Trophoblast cell (in vitro differentiated cells and primary cell): ENCODE results near the gene SULT1A1.
"Not testable (repeated sequence)": the region's sequence is repeated elsewhere in the genome, so short reads cannot be mapped to it uniquely, and the experiment has no call there.

ENCODE experiments used
- DNase-seq, 2 donors: peaks; one replicate each; pipeline ENCODE4 v3.0.0-alpha.2; 2016
- H2AFZ ChIP-seq: 2 replicates; pipeline ENCODE4 v1.6.1; 2013; ENCODE audit warnings: low read length, moderate library complexity, mild to moderate bottlenecking; ENCODE audit not compliant: insufficient read depth, poor library complexity
- H2AK5ac ChIP-seq: 2 replicates; pipeline ENCODE4 v1.6.1; 2013; ENCODE audit warnings: mild to moderate bottlenecking, low read length
- H2BK120ac ChIP-seq: 2 replicates; pipeline ENCODE4 v1.6.1; 2013; ENCODE audit warnings: low read length, mild to moderate bottlenecking, moderate library complexity; ENCODE audit not compliant: insufficient read depth, poor library complexity
- H2BK12ac ChIP-seq: 2 replicates; pipeline ENCODE4 v1.6.1; 2013; ENCODE audit warnings: mild to moderate bottlenecking, low read length, moderate library complexity
- H2BK5ac ChIP-seq: 2 replicates; pipeline ENCODE4 v1.6.1; 2013; ENCODE audit warnings: low read length, low read depth, moderate library complexity, mild to moderate bottlenecking; ENCODE audit not compliant: poor library complexity
- H3K14ac ChIP-seq: 2 replicates; pipeline ENCODE4 v1.6.1; 2013; ENCODE audit warnings: mild to moderate bottlenecking, low read length
- H3K18ac ChIP-seq: 2 replicates; pipeline ENCODE4 v1.6.1; 2013; ENCODE audit warnings: mild to moderate bottlenecking, low read length
- H3K23ac ChIP-seq: 2 replicates; pipeline ENCODE4 v1.6.1; 2013; ENCODE audit warnings: low read length
- H3K27ac ChIP-seq: 2 replicates; pipeline ENCODE4 v1.5.1; 2013; ENCODE audit warnings: low read depth, mild to moderate bottlenecking, inconsistent platforms, low read length, moderate library complexity
- H3K27me3 ChIP-seq: 2 replicates; pipeline ENCODE4 v1.6.1; 2013; ENCODE audit warnings: inconsistent platforms, mild to moderate bottlenecking, low read length, moderate library complexity; ENCODE audit not compliant: insufficient read depth
- H3K36me3 ChIP-seq, 2 experiments: 1 replicate in 1 of 2; 2 replicates in 1 of 2; pipeline ENCODE4 v1.6.1; 2013; ENCODE audit warnings: low read length in 2 of 2, mild to moderate bottlenecking in 2 of 2, moderate library complexity in 1 of 2; ENCODE audit not compliant: insufficient read depth in 2 of 2, control insufficient read depth in 1 of 2
- H3K4ac ChIP-seq: 2 replicates; pipeline ENCODE4 v1.6.1; 2013; ENCODE audit warnings: low read depth, mild to moderate bottlenecking, low read length, moderate library complexity
- H3K4me1 ChIP-seq, 2 experiments: 1 replicate in 1 of 2; 2 replicates in 1 of 2; pipeline ENCODE4 v1.6.1; 2013; ENCODE audit warnings: low read length in 2 of 2, mild to moderate bottlenecking in 2 of 2, moderate library complexity in 1 of 2; ENCODE audit not compliant: insufficient read depth in 2 of 2, control insufficient read depth in 1 of 2
- H3K4me2 ChIP-seq: 2 replicates; pipeline ENCODE4 v1.6.1; 2013; ENCODE audit warnings: inconsistent platforms, mild to moderate bottlenecking, low read length, moderate library complexity
- H3K4me3 ChIP-seq: 2 replicates; pipeline ENCODE4 v1.5.1; 2013; ENCODE audit warnings: mild to moderate bottlenecking, low read depth, low read length, inconsistent platforms
- H3K79me1 ChIP-seq: one replicate; pipeline ENCODE4 v1.6.1; 2013; ENCODE audit warnings: low read length
- H3K79me2 ChIP-seq: 2 replicates; pipeline ENCODE4 v1.6.1; 2013; ENCODE audit warnings: low read length, mild to moderate bottlenecking; ENCODE audit not compliant: control insufficient read depth, insufficient read depth, poor library complexity
- H3K9ac ChIP-seq: 2 replicates; pipeline ENCODE4 v1.6.1; 2013; ENCODE audit warnings: mild to moderate bottlenecking, low read length
- H3K9me3 ChIP-seq: 2 replicates; pipeline ENCODE4 v1.6.1; 2013; ENCODE audit warnings: low read depth, mild to moderate bottlenecking, control low read depth, inconsistent platforms, low read length; ENCODE audit not compliant: insufficient read depth
- H4K12ac ChIP-seq: 2 replicates; pipeline ENCODE4 v1.6.1; 2013; ENCODE audit warnings: low read depth, mild to moderate bottlenecking, low read length, moderate library complexity
- H4K8ac ChIP-seq: 2 replicates; pipeline ENCODE4 v1.6.1; 2013; ENCODE audit warnings: low read depth, mild to moderate bottlenecking, low read length, moderate library complexity
- H4K91ac ChIP-seq: one replicate; pipeline ENCODE4 v1.6.1; 2013; ENCODE audit warnings: low read depth, mild to moderate bottlenecking, low read length, moderate library complexity
- WGBS: extraction: QIAGEN DNeasy Blood & Tissue Kit; methylation state at CpG from one replicate; pipeline ENCODE4 v1.1.7; 2013; ENCODE audit warnings: missing lambda C conversion rate; ENCODE audit not compliant: insufficient read length, insufficient coverage; ENCODE audit errors: extremely low coverage; 5-methylcytosine and 5-hydroxymethylcytosine counted together

The SULT1A1 gene

GRCh38 chr16:28612359-28613280, 2.8 kb upstream of the SULT1A1 start:
- H3K9ac ChIP-seq, H3K27me3 ChIP-seq, H3K27ac ChIP-seq, H2BK12ac ChIP-seq, H2BK120ac ChIP-seq, H3K9me3 ChIP-seq, H3K4me1 ChIP-seq, H3K18ac ChIP-seq, H2BK5ac ChIP-seq, H3K4ac ChIP-seq, H4K91ac ChIP-seq, H2AK5ac ChIP-seq, H4K12ac ChIP-seq, H3K23ac ChIP-seq, H3K4me2 ChIP-seq, H3K4me3 ChIP-seq, DNase-seq, H4K8ac ChIP-seq, H3K79me2 ChIP-seq, H2AFZ ChIP-seq, H3K79me1 ChIP-seq, H3K14ac ChIP-seq, H3K36me3 ChIP-seq: not testable (repeated sequence)
- no CpG with 5 or more reads among the region's 17 CpGs for WGBS

GRCh38 chr16:28610595-28611191, 849 bp upstream of the SULT1A1 start:
- Histone ChIP-seq H3K18ac (no peak overlapping the region), H3K36me3 (no peaks in the 10 kb centered on the region), H3K79me2 (no peaks in the 10 kb centered on the region), H2BK5ac (no peak overlapping the region), H2AFZ (no peak overlapping the region), H3K27ac (no peak overlapping the region), H4K8ac (no peak overlapping the region), H3K14ac (no peak overlapping the region), H3K4ac (no peak overlapping the region), H3K9me3 (no peaks in the 10 kb centered on the region), H3K23ac (no peak overlapping the region), H4K12ac (no peak overlapping the region), H3K79me1 (no peaks in the 10 kb centered on the region), H2BK12ac (no peak overlapping the region), H2AK5ac (no peak overlapping the region), H3K9ac (no peak overlapping the region), H3K4me2 (no peak overlapping the region), H3K4me1 (peaks cover 0 to 6% of the 10 kb centered on the region in 2 experiments), H2BK120ac (no peak overlapping the region), H3K4me3 (no peak overlapping the region), H3K27me3 (no peaks in the 10 kb centered on the region), H4K91ac (no peak overlapping the region)
- no peak for DNase-seq
- no CpG with 5 or more reads among the region's 10 CpGs for WGBS

- not testable (repeated sequence) for H2BK12ac ChIP-seq, H3K79me2 ChIP-seq, H2AFZ ChIP-seq, H3K4me1 ChIP-seq, H3K27ac ChIP-seq, H4K91ac ChIP-seq, H3K36me3 ChIP-seq, H4K8ac ChIP-seq, H3K14ac ChIP-seq, H3K9ac ChIP-seq, H2BK5ac ChIP-seq, H3K4me2 ChIP-seq, H2BK120ac ChIP-seq, H3K9me3 ChIP-seq, DNase-seq, H3K27me3 ChIP-seq, H3K23ac ChIP-seq, H3K79me1 ChIP-seq, H3K18ac ChIP-seq, H2AK5ac ChIP-seq, H3K4ac ChIP-seq, H4K12ac ChIP-seq
- H3K4me3 ChIP-seq, result peak overlapping the region; percentile 35
- WGBS, result no CpG with 5 or more reads among the region's 11 CpGs
Measured at GRCh38 chr16:28608867-28609596, 812 bp downstream of the SULT1A1 start.

GRCh38 chr16:28608496-28608808, 1.4 kb downstream of the SULT1A1 start:
- not testable (repeated sequence) for H3K27me3 ChIP-seq, H3K36me3 ChIP-seq, H2BK120ac ChIP-seq, H3K4me2 ChIP-seq, H3K79me2 ChIP-seq, H3K79me1 ChIP-seq, H2AFZ ChIP-seq, H2BK5ac ChIP-seq, H4K8ac ChIP-seq, H3K9ac ChIP-seq, H4K12ac ChIP-seq, H3K9me3 ChIP-seq, H3K4me3 ChIP-seq, H3K23ac ChIP-seq, H2AK5ac ChIP-seq, H2BK12ac ChIP-seq, H3K18ac ChIP-seq, H3K27ac ChIP-seq, H4K91ac ChIP-seq, H3K14ac ChIP-seq, H3K4ac ChIP-seq, H3K4me1 ChIP-seq
- no CpG with 5 or more reads among the region's 7 CpGs for WGBS
- peak in 1 of 2 donors; percentile 67 for DNase-seq
